Natural killer cell (primary cell): Measurements from ENCODE around the gene EYS. TPM values are rescaled to one million over a fixed set of nuclear protein-coding genes. Genes with fewer than 3 reads are reported as not detected.

Experiments
- ATAC-seq, 3 donors: fragments of 150-1000 bp in 2 of 3; fragments of 200-7000 bp in 1 of 3; cut with Tn5 transposase; 1 replicate in 1 of 3; 2 replicates in 2 of 3; pipeline ENCODE4 v1.10.0; 2021; ENCODE audit warnings: mild to moderate bottlenecking in 2 of 3, moderate library complexity in 2 of 3
- DNase-seq, 2 donors: peaks; one replicate each; pipeline versions ENCODE4 v3.0.0 to v3.0.0-alpha.2; 2013 to 2021; ENCODE audit warnings: mixed read lengths in 1 of 2
- H3K27ac ChIP-seq: one replicate; pipeline ENCODE4 v1.5.1; 2013; ENCODE audit warnings: mild to moderate bottlenecking, low read length
- H3K27me3 ChIP-seq: one replicate; pipeline ENCODE4 v1.6.1; 2013; ENCODE audit warnings: low read length; ENCODE audit not compliant: control insufficient read depth, insufficient read depth
- H3K36me3 ChIP-seq: one replicate; pipeline ENCODE4 v1.6.1; 2013; ENCODE audit warnings: low read length; ENCODE audit not compliant: control insufficient read depth, insufficient read depth
- H3K4me1 ChIP-seq: one replicate; pipeline ENCODE4 v1.6.1; 2013; ENCODE audit warnings: low read length; ENCODE audit not compliant: control insufficient read depth, insufficient read depth
- H3K4me3 ChIP-seq: one replicate; pipeline ENCODE4 v1.5.1; 2013; ENCODE audit warnings: low read length
- H3K9me3 ChIP-seq: one replicate; pipeline ENCODE4 v1.6.1; 2013; ENCODE audit warnings: low read length; ENCODE audit not compliant: control insufficient read depth, insufficient read depth
- H3K27ac Mint-ChIP-seq, 2 donors: one replicate each; pipeline ENCODE4 v1.8.0; 2022; ENCODE audit warnings: mild to moderate bottlenecking in 2 of 2, mixed read lengths in 2 of 2, moderate library complexity in 1 of 2
- H3K27me3 Mint-ChIP-seq, 2 donors: one replicate each; pipeline ENCODE4 v1.8.0; 2022; ENCODE audit warnings: low read depth in 2 of 2, mixed read lengths in 2 of 2
- H3K36me3 Mint-ChIP-seq: one replicate; pipeline ENCODE4 v1.8.0; 2022; ENCODE audit warnings: mixed read lengths
- H3K4me1 Mint-ChIP-seq, 2 donors: one replicate each; pipeline ENCODE4 v1.8.0; 2022; ENCODE audit warnings: mixed read lengths in 2 of 2
- H3K4me3 Mint-ChIP-seq: one replicate; pipeline ENCODE4 v1.8.0; 2022; ENCODE audit warnings: mild to moderate bottlenecking, moderate library complexity, mixed read lengths
- H3K9me3 Mint-ChIP-seq, 2 donors: one replicate each; pipeline ENCODE4 v1.8.0; 2022; ENCODE audit warnings: mixed read lengths in 2 of 2
- CTCF ChIP-seq: fragments of 200-600 bp; IDR thresholded peaks from one replicate; pipeline ENCODE4 v1.8.0; 2022; ENCODE audit warnings: antibody characterized with exemption
- WGBS: methylation state at CpG from one replicate; pipeline ENCODE4 v1.1.7; 2013; ENCODE audit warnings: missing lambda C conversion rate; ENCODE audit not compliant: insufficient coverage; 5-methylcytosine and 5-hydroxymethylcytosine counted together
- intact Hi-C: fragments of 100-400 bp; cut with micrococcal nuclease; formaldehyde crosslinking; loops from one replicate; pipeline ENCODE4 v1.14.2; 2022
- total RNA-seq, 4 donors: library from RNA; stranded (reverse); fragments of 120-200 nt in 1 of 4; gene quantifications; one replicate each; pipeline versions ENCODE4 v1.2.3 to v1.2.4, GENCODE V29; 2013 to 2022

The EYS gene
- total RNA-seq, 3 donors from 2014 or later (not counting 1 experiment from before 2014, with no cell fraction given), result 0.55 TPM; not detected in 2

DNA sequence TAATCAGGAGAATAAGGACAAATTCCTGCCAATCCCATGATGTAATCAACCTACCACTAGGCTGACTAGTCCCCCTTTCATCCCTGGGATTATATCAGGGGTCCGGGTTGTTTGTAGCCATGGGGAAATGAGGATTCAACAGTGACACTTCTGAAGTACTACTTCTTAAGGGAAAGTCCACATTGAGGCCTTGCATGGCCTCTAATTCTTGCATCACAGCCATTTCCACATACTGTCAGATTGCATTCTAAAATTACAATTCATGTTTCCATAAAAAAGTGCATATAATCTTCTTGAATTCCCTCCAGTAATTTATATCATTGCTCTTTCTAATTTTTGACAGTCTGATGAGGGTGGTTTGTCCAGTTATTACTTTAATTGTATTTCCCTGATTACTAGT lies 1887.2 kb downstream of the EYS start:
- no peaks in the 10 kb centered on the region for H3K9me3 ChIP-seq
- peaks cover 0 to 2% of the 10 kb centered on the region in 2 donors for H3K27me3 Mint-ChIP-seq
- 80% methylated on average over 1 of the region's 1 CpG for WGBS

GRCh38 chr6:63817492-63818050 lies 1889.5 kb downstream of the EYS start:
- peaks cover 0 to 2% of the 10 kb centered on the region in 2 donors for H3K9me3 Mint-ChIP-seq
- H3K27ac Mint-ChIP-seq, result no peak overlapping the region
- no peaks in the 10 kb centered on the region for H3K27me3 Mint-ChIP-seq
- no peak for DNase-seq
- Histone ChIP-seq H3K27ac (no peak overlapping the region), H3K4me3 (no peak overlapping the region), H3K27me3 (no peaks in the 10 kb centered on the region), H3K9me3 (no peaks in the 10 kb centered on the region), H3K36me3 (no peaks in the 10 kb centered on the region), H3K4me1 (no peaks in the 10 kb centered on the region)
- H3K4me3 Mint-ChIP-seq, result no peak overlapping the region
- 89% methylated on average over 2 of the region's 4 CpGs for WGBS
- no peak for ATAC-seq
- no peaks in the 10 kb centered on the region for H3K4me1 Mint-ChIP-seq
- no peak for TF ChIP-seq CTCF
- intact Hi-C loops, result no loop called here
- no peaks in the 10 kb centered on the region for H3K36me3 Mint-ChIP-seq

More for the DNA sequence above, 1887.2 kb downstream of the EYS start:
- Mint-ChIP-seq H3K36me3 (no peaks in the 10 kb centered on the region), H3K4me1 (no peaks in the 10 kb centered on the region), H3K9me3 (peaks cover 2 to 4% of the 10 kb centered on the region in 2 donors), H3K4me3 (no peak overlapping the region), H3K27ac (no peak overlapping the region)
- Histone ChIP-seq H3K36me3 (no peaks in the 10 kb centered on the region), H3K27me3 (no peaks in the 10 kb centered on the region), H3K4me3 (no peak overlapping the region), H3K27ac (no peak overlapping the region), H3K4me1 (no peaks in the 10 kb centered on the region)
- DNase-seq (no peak), ATAC-seq (no peak)
- intact Hi-C loops, result no loop called here
- TF ChIP-seq CTCF, result no peak

- no peaks in the 10 kb centered on the region for H3K4me1 Mint-ChIP-seq
- peaks cover 0 to 2% of the 10 kb centered on the region in 2 donors for H3K9me3 Mint-ChIP-seq
- TF ChIP-seq CTCF, result no peak
- ATAC-seq (no peak), DNase-seq (no peak)
- no peak overlapping the region for H3K4me3 Mint-ChIP-seq
- H3K9me3 ChIP-seq, result no peaks in the 10 kb centered on the region
- H3K27me3 Mint-ChIP-seq, result no peaks in the 10 kb centered on the region
- H3K36me3 Mint-ChIP-seq, result no peaks in the 10 kb centered on the region
- 81% methylated on average over 1 of the region's 1 CpG for WGBS
- H3K27ac Mint-ChIP-seq, result no peak overlapping the region
- intact Hi-C loops, result no loop called here
- H3K4me3 ChIP-seq, result no peak overlapping the region
- no peak overlapping the region for H3K27ac ChIP-seq
- no peaks in the 10 kb centered on the region for H3K27me3 ChIP-seq
- no peaks in the 10 kb centered on the region for H3K4me1 ChIP-seq
- H3K36me3 ChIP-seq, result no peaks in the 10 kb centered on the region
These were observed 1890.0 kb downstream of the EYS start for GRCh38 chr6:63816982-63817436.

DNA sequence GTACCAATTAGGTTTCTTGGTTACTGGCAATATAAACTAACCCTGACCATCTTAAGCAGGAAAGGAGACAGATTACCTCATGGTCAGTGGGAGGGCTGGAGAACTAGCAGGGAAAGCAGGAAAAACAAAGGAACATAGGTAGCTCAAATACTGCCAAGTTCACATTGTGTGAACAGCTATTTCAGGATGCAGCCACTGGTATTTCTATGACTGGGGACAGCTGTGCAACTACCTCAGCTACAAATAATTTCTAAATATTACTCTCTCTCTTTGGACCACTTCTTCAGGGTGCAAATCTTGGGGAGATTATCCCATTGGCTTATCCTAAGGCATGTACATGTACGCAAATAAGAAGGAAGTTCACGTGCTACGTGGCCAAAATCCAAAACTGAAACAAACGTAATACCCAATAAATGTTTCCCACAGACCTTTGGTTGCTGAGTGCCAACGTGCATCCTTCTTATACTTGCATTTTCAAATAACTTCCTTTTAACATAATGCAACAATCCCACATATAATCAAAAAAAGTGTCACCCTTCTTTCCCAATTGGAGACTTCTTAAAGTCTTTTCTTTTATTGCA lies 1890.5 kb downstream of the EYS start:
- intact Hi-C loops, result no loop called here
- no peak for TF ChIP-seq CTCF
- H3K9me3 ChIP-seq, result no peaks in the 10 kb centered on the region
- Mint-ChIP-seq H3K27ac (no peak overlapping the region), H3K9me3 (peaks cover 0 to 2% of the 10 kb centered on the region in 2 donors), H3K36me3 (no peaks in the 10 kb centered on the region), H3K27me3 (no peaks in the 10 kb centered on the region), H3K4me1 (no peaks in the 10 kb centered on the region), H3K4me3 (no peak overlapping the region)
- H3K27ac ChIP-seq, result no peak overlapping the region
- no peak overlapping the region for H3K4me3 ChIP-seq
- DNase-seq (no peak), ATAC-seq (no peak)
- H3K4me1 ChIP-seq, result no peaks in the 10 kb centered on the region
- no peaks in the 10 kb centered on the region for H3K27me3 ChIP-seq
- no peaks in the 10 kb centered on the region for H3K36me3 ChIP-seq
- 44% methylated on average over 5 of the region's 5 CpGs for WGBS
